ENCODE results near the gene KCNQ1.
A peak's percentile ranks its signal among the peaks of the same experiment; 100 is the strongest.

Gene KCNQ1

DNA sequence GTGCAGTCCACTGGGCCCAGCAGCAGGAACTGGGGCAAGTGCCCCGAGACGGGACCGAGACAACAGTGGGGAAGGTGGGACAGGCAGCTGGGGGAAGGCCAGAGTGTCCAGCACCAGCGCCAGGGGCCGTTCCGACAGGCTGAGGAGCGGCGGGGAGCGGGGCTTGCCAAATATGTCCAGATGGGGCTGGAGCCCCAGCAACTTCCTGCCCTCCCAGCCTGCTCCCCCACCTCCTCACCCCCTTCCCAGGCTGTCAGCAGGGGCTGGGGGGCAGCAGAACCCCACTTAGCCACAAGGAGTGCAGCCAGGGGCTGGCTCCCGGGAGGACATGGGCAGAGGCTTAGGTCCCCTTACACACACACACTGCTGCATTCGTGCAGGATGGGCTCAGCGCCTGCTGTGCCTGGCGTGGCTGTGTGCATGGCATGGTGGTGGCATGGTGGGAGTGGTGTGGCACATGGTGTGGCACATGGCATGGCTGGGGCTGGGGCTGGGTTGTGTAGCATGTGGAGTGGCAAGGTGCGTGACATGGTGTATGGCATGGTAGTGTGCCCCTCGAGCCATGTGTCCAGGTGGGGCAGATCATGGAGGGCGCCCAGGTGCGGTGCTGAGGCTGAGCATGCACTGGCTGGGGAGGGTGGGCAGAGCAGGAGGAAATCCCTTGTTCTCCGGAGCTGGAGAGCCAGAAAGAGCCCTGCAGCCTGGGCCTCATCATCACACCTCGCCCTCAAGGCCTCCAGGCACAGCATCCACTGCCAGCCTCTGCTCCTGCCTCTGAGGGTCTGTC is 389.1 kb downstream of the KCNQ1 start:
- DNase-seq, result no peak

DNA sequence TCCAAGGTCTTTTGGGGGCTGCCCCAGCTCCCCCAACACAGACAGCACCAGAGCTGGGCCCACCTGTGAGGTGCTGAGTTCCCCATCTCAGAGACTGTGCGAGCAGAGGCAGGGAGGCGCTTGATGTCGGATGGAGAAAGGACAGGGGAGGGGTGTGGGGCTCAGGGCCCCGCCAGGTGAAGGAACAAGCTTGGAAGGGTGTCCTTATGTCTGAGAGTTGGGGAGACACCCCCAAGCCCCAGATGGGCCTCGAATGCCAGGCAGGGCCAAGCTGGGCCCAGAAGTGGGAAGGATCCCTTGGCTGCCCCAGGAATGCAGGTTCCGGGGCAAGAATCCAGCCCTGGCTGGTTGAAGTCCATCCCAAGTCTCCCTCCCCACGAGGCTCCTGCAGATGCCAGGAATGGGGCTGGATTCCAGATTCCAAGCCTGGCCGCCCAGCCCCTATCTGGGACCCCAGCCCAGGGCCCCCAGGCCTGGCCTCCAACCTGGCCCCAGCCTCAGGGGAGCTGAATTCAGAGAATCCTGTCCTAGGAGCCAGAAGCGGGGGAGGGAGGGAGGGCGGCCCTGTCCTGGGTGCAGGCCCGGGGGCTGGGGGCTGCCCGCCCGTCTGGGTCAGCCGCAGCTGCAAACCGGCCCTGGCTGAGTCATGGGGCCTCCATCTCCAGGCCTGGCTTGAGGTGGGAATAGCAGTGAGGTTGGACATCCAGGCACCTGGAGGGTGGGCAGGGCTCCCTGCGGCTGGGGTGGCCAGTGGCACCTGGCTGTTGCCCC is 389.9 kb downstream of the KCNQ1 start:
- DNase-seq, result no peak

DNA sequence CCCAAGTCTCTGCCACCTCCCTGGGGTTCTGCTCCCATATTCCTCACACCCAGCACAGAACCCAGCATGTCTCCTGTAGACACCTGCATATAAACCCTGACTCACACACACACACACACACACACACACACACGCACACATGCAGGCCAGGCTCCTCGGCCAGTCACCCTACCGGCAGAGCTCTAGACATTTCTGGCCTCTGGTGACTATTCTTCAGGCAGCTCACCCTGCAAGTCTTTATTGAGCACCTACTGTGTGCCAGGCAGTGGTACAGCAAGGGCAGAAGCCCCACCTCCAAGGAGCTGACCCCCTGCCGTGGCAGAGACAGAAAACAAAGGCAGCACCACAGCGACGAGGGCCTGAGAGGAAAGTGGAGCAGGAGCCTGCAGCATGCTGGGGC is 390.5 kb downstream of the KCNQ1 start:
- DNase-seq, result no peak

DNA sequence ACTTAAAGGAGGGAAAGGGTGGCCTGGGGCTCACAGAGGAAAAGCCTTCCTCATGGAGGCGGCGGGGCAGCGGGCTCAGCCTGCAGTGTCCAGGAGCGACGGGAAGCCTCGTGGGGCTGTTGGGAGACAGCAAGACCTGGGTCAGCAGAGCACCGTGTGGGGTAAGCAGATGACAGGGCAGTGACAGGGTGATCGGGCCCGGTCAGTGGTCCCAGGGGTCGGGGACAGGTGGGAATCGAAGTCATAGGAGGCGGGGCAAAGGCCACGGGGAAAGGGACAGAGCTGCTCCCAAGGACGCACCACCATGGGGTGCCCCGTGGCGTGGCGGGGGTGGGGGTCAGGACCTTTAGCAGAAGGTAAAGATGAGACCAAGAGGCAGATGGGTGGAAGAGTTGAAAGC is 390.9 kb downstream of the KCNQ1 start:
- DNase-seq, result no peak

DNA sequence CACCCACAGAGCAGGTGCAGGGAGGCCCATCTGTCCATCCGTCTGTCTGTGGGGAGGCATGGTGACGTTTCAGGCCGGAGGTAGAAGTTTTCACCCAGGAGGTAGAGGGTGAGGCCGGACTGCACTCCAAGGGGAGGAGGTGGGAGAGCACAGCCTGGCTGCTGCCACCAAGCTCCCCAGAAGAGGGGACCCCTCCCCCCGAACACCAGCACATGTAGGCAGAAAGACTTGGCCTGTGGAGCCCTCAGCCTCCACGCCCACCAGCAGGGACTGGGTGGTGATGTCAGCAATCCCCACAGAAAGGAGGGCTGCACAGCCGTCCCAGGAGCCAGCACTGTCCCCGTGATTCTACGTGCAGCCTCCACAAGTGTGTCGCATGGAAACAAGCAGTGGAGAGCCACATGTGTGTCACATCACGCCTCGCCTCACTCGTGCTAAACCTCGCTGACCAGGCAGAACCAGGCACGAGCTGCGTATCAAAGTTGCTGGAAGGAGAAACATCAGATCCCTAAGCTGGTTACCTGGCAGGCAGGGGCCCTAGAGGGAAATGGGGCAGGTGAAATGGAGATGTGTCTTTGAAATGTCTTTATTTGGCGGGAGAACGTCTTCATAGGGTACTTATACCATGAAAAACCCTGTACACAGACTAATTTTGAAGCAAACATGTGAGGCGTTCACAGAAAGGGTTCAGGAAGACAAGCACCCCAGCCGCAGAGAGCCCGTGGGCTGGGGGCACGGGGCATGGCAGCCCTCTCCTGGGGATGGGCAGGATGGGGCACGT is 391.7 kb downstream of the KCNQ1 start:
- DNase-seq, result no peak

DNA sequence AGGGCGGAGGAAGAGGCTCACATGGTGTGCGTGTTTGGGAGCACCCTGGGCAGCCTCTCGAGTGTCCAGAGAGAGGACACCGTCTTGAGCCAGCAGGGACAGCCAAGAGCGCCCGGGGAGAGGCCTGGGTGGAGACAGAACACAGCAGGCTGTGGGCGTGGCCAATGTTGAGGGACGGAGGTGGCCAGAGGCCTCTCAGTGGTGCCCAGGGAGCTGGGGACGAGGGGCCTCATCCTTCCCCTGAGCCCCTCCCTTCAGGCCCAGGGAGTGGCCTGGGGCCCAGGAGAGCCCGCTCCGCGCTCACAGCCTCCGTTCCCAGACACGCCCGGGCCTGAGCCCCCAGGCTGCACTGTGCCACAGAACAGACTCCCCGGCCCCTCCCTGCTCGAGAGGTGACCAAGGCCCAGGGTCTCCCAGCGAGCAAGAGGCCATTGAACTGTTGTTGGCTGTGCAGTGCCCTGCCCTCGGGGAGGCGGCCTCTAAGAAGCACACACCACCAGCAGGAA is 392.3 kb downstream of the KCNQ1 start:
- DNase-seq, result peak; percentile 7

DNA sequence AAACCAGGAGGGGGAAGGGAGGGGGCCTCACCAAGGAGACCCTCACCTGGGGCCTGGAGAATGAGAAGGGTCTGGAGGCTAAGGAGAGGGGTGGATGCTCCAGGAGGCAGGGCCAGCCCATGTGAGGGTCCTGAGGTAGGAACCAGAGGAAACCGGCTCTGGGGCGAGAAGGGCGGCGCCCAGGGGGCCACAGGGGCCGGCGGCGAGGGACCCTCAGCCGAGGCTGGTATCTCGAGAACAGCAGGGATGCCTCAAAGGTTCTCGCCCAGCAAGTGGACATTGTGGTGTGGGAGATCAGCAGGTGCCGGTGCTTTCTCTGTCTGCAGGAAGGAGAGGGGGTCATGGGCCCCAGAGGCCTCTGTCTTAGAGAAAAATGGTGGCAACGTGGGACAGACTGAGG is 392.8 kb downstream of the KCNQ1 start:
- no peak for DNase-seq

DNA sequence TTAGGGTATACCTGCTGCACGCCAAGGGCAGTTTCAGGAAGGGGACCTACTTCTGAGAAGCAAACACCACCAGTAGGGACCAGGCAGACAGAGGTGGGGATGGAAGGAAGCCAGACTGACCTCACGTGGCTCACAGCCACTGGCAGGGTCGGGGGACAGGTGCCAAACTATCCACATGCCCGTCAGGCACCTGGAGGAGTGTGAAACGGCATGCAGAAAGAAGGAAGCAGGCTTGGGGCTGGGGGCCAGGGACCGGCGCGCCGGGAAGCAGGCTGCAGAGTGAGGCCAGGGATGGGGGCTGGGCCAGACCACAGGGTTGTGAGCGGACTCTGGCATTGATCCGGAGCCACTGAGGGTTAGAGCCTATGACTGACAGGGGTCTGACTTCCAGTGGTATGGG is 393.3 kb downstream of the KCNQ1 start:
- DNase-seq, result no peak

DNA sequence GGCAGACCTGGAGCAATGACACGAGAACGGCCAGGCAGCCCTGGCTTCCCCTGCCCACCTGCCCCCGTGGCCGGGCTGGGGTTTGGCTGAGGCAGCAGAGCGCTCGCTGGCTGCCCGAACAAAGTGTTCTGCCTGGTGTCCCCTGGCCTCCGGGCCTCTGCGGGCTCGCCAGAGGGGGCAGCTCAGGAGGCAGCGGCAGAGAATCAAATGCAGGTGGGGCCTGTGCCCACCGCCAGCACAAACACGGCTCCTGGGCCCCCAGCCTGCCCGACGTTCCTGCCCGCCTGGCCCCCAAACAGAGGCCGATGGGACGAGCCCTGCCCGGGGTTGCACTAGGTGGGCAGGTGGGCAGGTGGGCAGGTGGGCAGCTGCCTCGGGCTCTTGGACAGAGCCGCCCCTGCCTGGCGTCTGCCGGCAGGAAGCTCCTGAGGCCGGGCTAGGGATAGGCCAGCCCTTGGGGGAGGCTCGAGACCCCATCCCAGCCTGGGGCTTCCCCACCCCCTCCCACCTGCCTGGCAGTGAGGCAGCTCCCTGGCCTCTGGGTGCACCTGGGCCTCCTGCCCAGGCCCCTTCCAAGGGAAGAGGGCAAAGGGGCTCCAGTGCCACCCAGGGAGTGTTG is 394.0 kb downstream of the KCNQ1 start:
- DNase-seq, result no peak

DNA sequence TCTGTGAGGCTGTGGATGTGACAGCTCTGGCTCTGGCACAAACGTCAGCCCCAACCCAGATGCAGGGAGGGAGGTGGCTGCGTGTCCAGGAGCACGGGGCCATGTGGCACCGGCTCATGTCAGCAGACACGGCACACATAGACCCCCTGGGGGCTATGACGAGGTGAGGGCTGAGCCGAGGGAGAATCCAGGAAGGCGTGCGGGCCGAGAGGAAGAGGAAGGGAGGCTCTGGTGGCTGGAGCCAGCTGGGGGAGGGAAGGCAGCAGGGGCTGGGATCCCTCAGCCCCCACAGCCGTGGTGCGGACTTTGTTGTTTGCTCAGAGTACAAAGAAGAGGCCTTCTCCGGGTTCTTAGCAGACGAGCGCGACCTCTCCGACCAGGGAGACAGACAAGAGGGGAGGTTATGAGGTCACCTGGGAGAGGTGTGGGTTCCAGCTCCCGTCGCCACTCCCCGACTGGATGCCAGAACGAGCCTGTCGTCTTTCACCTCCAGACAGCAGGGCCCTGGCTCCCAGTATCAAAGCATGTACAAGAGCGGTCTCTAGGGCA is 394.7 kb downstream of the KCNQ1 start:
- no peak for DNase-seq

DNA sequence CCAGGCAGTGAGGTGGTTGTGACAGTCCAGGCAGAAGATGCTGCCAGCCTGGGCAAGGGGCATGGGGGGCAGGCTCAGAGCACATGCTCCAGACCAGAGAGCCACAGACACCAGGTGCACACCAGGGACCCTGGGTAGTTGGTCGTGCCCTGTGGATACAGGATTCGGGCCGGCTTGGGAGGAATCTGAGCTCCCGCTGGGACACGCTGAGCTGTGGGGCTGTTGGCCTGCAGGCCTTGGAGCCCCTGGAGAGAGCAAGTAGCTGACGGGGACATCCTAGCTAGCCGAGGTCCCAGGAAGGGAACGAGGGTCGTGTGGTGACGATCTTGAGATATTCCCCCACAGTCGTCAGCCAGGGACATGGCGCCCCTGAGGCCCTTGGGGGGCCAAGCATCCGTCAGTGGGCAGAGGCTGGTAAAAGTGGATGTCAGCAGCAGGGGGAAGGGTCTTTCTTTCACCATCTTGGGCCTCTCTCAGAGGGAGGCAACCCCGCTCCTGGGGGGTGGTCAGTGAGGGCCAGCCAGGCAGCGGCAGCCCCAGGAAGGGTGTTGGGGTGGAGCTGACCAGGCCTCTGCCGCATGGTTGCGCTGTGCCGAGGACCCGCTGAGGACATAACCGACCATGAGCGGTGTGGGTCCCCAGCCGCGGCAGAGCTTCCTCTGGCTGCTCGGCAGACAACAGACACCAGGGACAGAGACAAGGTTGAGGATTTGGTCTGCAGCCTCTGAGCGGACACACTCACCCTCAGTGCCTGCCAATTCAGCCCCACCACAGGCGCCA is 396.8 kb downstream of the KCNQ1 start:
- DNase-seq, result no peak

DNA sequence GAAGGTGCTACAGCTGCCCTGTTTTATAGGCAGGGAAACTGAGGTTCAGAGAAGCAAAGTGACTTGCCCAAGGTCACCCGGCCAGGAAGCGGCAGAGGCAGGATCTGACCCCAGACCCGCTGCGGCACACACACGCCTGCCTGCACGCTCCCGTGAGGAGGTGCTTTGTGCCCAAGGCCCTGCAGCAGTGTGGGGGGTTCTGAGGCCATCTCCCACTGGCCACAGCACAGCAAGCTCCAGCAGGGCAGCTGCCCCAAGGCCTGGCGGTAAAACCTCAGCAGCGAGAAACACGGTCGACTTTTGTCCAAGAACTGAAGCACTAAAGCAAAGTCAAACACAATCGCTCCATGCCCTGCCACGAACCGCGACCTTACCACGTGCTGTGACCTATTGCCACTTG is 398.1 kb downstream of the KCNQ1 start:
- DNase-seq, result no peak

DNA sequence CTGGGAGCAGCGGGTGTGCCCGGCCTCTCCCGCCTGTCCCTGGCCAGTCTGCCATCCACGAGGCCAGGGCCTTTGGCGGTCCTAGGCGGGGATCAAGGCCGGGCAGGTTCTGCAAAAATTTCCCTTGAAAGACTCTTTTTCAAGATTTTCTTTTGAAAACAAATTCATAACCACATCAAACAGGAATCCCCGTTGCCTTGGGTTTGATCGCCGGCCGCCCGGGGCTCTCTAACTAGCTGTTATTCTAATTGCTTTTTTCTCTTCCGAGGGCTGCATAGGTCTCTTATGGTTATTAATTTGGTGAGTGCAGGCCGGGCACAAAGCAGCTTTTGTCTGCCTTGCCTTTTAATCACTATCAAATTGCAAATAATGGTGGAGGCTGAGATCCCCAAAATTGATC is 398.7 kb downstream of the KCNQ1 start:
- DNase-seq, result no peak

DNA sequence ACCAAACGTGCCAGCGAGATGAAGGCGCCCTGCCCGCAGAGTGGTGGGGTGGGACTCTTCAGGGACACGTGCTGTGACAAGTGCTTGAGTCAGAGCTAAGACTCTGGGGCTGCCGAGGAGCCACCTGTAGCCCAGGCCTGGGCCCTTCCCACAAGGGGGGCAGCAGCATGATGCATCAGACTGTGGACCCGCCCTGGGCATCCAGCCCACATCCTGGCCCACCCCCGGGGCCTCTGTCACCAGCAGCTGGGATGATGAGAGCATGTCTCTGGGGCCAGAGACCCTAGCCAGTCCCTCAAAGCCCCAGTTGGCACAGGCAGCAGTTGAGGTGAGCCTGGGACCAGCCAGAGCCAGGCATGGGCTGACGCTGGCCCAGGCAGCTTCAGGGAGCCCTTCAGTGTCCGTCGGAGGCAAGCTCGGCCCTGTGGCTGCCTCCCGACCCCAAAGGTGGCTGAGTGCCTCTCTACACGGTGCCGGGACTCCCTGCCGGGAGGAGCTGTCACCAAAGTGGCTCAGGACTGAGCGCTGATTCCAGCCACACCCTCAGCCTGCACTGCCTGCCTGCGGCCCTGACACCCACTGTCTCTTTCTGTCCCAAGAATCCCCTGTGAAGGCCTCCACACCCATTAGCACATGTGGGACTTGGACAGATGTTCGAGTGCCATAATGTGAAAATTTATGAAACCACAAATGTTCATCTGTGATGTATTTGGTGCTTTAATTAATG is 399.5 kb downstream of the KCNQ1 start:
- no peak for DNase-seq

DNA sequence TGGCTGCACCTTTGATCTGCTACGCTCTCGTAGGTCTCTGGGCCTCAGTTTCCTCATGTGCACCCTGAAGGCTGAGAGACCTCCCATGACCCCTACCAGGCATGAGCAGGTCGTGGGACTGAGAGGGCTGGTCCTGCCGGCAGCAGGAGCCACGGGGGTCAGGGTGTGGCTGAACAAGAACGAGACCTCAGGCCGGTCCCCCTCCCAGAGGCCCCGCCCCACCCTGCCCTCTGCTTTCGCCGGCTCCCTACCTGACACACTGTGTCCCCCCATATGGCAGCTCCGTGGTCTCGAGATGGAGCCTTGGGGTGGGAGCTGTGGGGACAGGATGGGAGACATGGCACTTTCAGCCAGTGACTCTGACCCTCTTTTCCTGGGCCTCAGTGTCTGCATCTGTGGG is 400.2 kb downstream of the KCNQ1 start:
- DNase-seq, result no peak

DNA sequence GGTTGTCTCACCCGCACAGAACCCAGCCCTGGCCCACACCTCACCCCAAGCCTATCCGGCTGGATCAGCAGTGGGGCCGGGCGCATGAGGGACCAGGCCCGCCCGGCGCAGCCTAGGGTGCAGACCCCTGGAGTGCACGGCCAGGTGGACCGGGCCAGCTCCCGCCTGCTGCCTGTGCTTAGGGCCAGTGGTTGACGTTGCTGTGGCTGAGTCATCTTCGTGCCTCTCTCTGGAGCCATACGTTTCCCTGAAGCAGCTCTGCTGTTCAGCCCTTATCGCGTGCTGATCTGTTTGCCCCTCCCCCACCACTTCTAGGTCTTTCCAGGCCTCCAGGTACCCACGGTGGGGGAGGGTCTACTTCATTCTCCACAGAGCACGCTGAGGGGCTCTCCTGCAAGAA is 401.2 kb downstream of the KCNQ1 start:
- no peak for DNase-seq

DNA sequence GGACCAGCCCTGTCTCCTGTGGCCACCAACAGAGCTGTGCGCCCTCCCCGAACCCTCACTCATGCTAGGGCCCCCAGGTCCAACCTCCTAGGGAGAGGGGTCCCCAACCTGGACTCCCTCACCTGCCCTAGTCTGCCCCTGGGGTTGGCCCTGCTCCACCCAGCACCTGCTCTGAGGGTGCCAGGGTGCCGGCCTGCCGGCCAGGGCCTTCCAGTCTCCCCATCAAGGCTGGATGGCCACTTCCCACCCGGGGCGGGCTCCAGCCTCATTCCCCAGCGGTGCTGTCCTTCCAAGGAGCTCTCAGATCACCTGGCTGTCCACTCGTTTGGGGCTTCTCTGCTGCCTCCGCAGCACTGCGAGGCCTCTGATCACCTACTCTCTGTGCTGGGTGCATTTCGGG is 401.7 kb downstream of the KCNQ1 start:
- DNase-seq, result no peak

DNA sequence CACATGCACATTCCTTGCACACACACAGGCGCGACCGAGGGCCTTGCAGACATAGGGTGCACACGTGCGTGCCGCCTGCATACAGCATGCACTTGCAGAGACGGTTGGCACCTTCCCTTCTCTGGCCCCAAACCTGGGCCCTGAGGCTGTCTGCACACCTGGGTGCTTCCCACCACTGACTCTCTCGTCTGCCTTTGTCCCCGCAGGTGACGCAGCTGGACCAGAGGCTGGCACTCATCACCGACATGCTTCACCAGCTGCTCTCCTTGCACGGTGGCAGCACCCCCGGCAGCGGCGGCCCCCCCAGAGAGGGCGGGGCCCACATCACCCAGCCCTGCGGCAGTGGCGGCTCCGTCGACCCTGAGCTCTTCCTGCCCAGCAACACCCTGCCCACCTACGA is 402.8 kb downstream of the KCNQ1 start:
- no peak for DNase-seq

DNA sequence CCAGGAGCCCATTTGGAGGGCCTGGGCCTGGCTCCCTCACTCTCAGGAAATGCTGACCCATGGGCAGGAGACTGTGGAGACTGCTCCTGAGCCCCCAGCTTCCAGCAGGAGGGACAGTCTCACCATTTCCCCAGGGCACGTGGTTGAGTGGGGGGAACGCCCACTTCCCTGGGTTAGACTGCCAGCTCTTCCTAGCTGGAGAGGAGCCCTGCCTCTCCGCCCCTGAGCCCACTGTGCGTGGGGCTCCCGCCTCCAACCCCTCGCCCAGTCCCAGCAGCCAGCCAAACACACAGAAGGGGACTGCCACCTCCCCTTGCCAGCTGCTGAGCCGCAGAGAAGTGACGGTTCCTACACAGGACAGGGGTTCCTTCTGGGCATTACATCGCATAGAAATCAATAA is 403.7 kb downstream of the KCNQ1 start:
- DNase-seq, result no peak

DNA sequence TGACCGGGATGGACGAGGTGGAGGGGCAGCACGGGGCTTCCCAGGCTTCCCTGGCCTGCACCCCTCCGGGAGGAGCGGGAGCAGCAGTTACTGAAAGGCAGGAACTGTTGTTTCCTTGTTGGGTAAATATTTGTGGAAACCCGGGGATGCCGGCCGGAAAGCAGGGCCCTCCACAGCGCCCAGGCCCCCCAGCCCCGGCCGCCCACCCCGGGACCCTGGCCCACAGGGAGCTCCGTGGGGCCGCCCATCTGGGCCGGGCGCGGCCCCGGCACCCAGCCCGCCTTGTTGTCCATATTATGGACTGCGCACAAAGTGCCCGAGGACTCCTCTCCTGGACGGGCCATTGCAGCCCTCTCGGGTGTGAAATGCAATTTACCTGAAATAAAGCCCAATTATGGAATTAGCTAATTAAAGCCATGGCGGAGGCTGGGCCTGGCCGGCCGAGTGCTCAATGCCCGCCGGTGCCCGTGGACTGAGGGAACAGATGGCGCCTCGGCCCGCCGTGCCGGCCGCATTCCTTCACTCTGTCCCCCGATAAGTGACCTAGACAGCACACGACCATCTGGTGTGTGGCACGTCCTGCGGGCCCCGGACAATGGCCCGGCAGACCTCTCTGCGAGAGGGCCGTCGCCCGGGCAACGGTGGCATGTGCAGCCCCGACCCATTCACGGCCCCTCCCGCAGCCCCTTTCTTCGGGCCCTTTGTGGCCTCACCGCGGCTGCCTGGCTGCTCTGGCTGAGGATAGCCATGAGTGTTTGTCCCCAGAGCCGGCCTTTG is 405.4 kb downstream of the KCNQ1 start:
- no peak for DNase-seq
